Stimulated activated CD8-positive, alpha-beta memory T cell treated with anti-CD3 and anti-CD28 coated beads, Interleukin-12 subunit alpha, Interleukin-12 subunit beta, amount 100 ng/mL, for 1 hour (primary cell): ENCODE measurements around the gene MKI67.
"Not testable (repeated sequence)": the region's sequence is repeated elsewhere in the genome, so short reads cannot be mapped to it uniquely, and the experiment has no call there.

Source experiments
- DNase-seq: peaks from one replicate; pipeline ENCODE4 v3.0.0-alpha.2; 2020; ENCODE audit warnings: low read depth

MKI67 gene

GRCh38 chr10:128109707-128110106, 16.5 kb downstream of the MKI67 start:
- DNase-seq: no peak

GRCh38 chr10:128105383-128105782, 20.8 kb downstream of the MKI67 start:
- DNase-seq: no peak

GRCh38 chr10:128103229-128103714, 23.0 kb downstream of the MKI67 start:
- no peak for DNase-seq

GRCh38 chr10:128102480-128103228, 23.6 kb downstream of the MKI67 start:
- no peak for DNase-seq

GRCh38 chr10:128101901-128102300, 24.3 kb downstream of the MKI67 start:
- no peak for DNase-seq

- no peak for DNase-seq
Measured at GRCh38 chr10:128099901-128100300, 26.3 kb downstream of the MKI67 start.

GRCh38 chr10:128098631-128099030, 27.6 kb downstream of the MKI67 start:
- DNase-seq: no peak

- DNase-seq: no peak
Measured at GRCh38 chr10:128097783-128098182, 28.4 kb downstream of the MKI67 start.

GRCh38 chr10:128096486-128097199, 29.6 kb downstream of the MKI67 start:
- DNase-seq: no peak

GRCh38 chr10:128095753-128096469, 30.3 kb downstream of the MKI67 start:
- no peak for DNase-seq

- DNase-seq: peak; percentile 15
Measured at GRCh38 chr10:128095027-128095752, 31.0 kb downstream of the MKI67 start.

GRCh38 chr10:128094596-128094995, 31.6 kb downstream of the MKI67 start:
- DNase-seq: not testable (repeated sequence)

GRCh38 chr10:128092454-128092853, 33.8 kb downstream of the MKI67 start:
- DNase-seq: no peak

GRCh38 chr10:128091636-128092210, 34.5 kb downstream of the MKI67 start:
- DNase-seq: no peak

GRCh38 chr10:128087884-128088709, 38.1 kb downstream of the MKI67 start:
- DNase-seq: no peak

GRCh38 chr10:128087146-128087883, 38.9 kb downstream of the MKI67 start:
- no peak for DNase-seq

GRCh38 chr10:128086003-128086863, 40.0 kb downstream of the MKI67 start:
- no peak for DNase-seq

- DNase-seq: no peak
Measured at GRCh38 chr10:128084991-128085390, 41.2 kb downstream of the MKI67 start.

GRCh38 chr10:128084364-128084763, 41.9 kb downstream of the MKI67 start:
- DNase-seq: no peak
